Activated CD4-positive, alpha-beta T cell treated with anti-CD3 and anti-CD28 coated beads, Interleukin-2, amount 50 U/mL, for 48 hours (primary cell): ENCODE measurements around the gene RAPGEF4.
"Not testable (repeated sequence)": the region's sequence is repeated elsewhere in the genome, so short reads cannot be mapped to it uniquely, and the experiment has no call there.

Experiments
- DNase-seq, 2 experiments: peaks; one replicate each; pipeline ENCODE4 v3.0.0-alpha.2; 2020

Gene RAPGEF4

GRCh38 chr2:172775319-172775718, 39.7 kb downstream of the RAPGEF4 start:
- no peak for DNase-seq

GRCh38 chr2:172777431-172777830, 41.8 kb downstream of the RAPGEF4 start:
- DNase-seq, result no peak

GRCh38 chr2:172782506-172783164, 47.0 kb downstream of the RAPGEF4 start:
- DNase-seq, result no peak

- DNase-seq, result no peak
Measured at GRCh38 chr2:172783165-172783898, 47.7 kb downstream of the RAPGEF4 start.

GRCh38 chr2:172788871-172789270, 53.2 kb downstream of the RAPGEF4 start:
- DNase-seq, result no peak

GRCh38 chr2:172790404-172790803, 54.8 kb downstream of the RAPGEF4 start:
- no peak for DNase-seq

GRCh38 chr2:172791953-172792352, 56.3 kb downstream of the RAPGEF4 start:
- no peak for DNase-seq

GRCh38 chr2:172792711-172793110, 57.1 kb downstream of the RAPGEF4 start:
- DNase-seq, result no peak

- not testable (repeated sequence) for DNase-seq
Measured at GRCh38 chr2:172803308-172803707, 67.7 kb downstream of the RAPGEF4 start.

GRCh38 chr2:172804423-172804822, 68.8 kb downstream of the RAPGEF4 start:
- no peak for DNase-seq

GRCh38 chr2:172806493-172806892, 70.8 kb downstream of the RAPGEF4 start:
- no peak for DNase-seq

- DNase-seq, result no peak
Measured at GRCh38 chr2:172806996-172807395, 71.4 kb downstream of the RAPGEF4 start.

- no peak for DNase-seq
Measured at GRCh38 chr2:172808156-172808555, 72.5 kb downstream of the RAPGEF4 start.

GRCh38 chr2:172811027-172811426, 75.4 kb downstream of the RAPGEF4 start:
- DNase-seq, result no peak

- DNase-seq, result no peak
Measured at GRCh38 chr2:172812158-172812744, 76.6 kb downstream of the RAPGEF4 start.

GRCh38 chr2:172813314-172813888, 77.8 kb downstream of the RAPGEF4 start:
- DNase-seq, result no peak

- no peak for DNase-seq
Measured at GRCh38 chr2:172817411-172817810, 81.8 kb downstream of the RAPGEF4 start.

- no peak for DNase-seq
Measured at GRCh38 chr2:172819943-172820342, 84.3 kb downstream of the RAPGEF4 start.

- no peak for DNase-seq
Measured at GRCh38 chr2:172821370-172822338, 86.0 kb downstream of the RAPGEF4 start.

- no peak for DNase-seq
Measured at GRCh38 chr2:172822585-172822984, 86.9 kb downstream of the RAPGEF4 start.

- no peak for DNase-seq
Measured at GRCh38 chr2:172823261-172823850, 87.7 kb downstream of the RAPGEF4 start.

GRCh38 chr2:172826522-172826921, 90.9 kb downstream of the RAPGEF4 start:
- no peak for DNase-seq
